ENCODE measurements around the gene SEMA6B.

The SEMA6B gene

GRCh38 chr19:4600893-4601292 lies 41.4 kb upstream of the SEMA6B start:
- Histone ChIP-seq H4K20me1 (ENCODE audit: control insufficient read depth, insufficient read depth, low read depth, low read length) (no peaks in the 10 kb centered on the region), H3K4me2 (ENCODE audit: low read length) (no peak overlapping the region), H3K4me1 (ENCODE audit: control insufficient read depth, low read length) (peaks cover 12% of the 10 kb centered on the region), H3K27ac (ENCODE audit: low read depth, low read length) (no peak overlapping the region), H3K27me3 (ENCODE audit: control insufficient read depth, low read length) (no peaks in the 10 kb centered on the region; the same call in 1 of the 2 replicates), H3K9me2 (replicated peaks; ENCODE audit: control insufficient read depth, low read length) (no peaks in the 10 kb centered on the region; the same call in 1 of the 2 replicates), H3K79me2 (ENCODE audit: control insufficient read depth, low read length) (no peaks in the 10 kb centered on the region), H3K9me3 (ENCODE audit: control insufficient read depth, insufficient read depth, low read length) (no peaks in the 10 kb centered on the region), H3K36me3 (ENCODE audit: control insufficient read depth, low read length) (no peaks in the 10 kb centered on the region), H3F3A (ENCODE audit: control insufficient read depth, insufficient read depth) (no peaks in the 10 kb centered on the region), H3K4me3 (ENCODE audit: low read length) (no peak overlapping the region)
- no peak for TF ChIP-seq CTCF (IDR thresholded peaks at IDR 0.05; ENCODE audit: low read depth, low read length, poor library complexity, severe bottlenecking)
- no peak for TF ChIP-seq EZH2phosphoT487 (IDR thresholded peaks at IDR 0.05; ENCODE audit: borderline replicate concordance, low read length)

- Histone ChIP-seq H3K4me3 (ENCODE audit: low read length) (no peak overlapping the region), H3K9me3 (ENCODE audit: control insufficient read depth, insufficient read depth, low read length) (no peaks in the 10 kb centered on the region), H3K9me2 (replicated peaks; ENCODE audit: control insufficient read depth, low read length) (no peaks in the 10 kb centered on the region; the same call in 1 of the 2 replicates), H3K27ac (ENCODE audit: low read depth, low read length) (no peak overlapping the region), H3K36me3 (ENCODE audit: control insufficient read depth, low read length) (no peaks in the 10 kb centered on the region), H4K20me1 (ENCODE audit: control insufficient read depth, insufficient read depth, low read depth, low read length) (no peaks in the 10 kb centered on the region), H3F3A (ENCODE audit: control insufficient read depth, insufficient read depth) (no peaks in the 10 kb centered on the region), H3K4me1 (ENCODE audit: control insufficient read depth, low read length) (peaks cover 12% of the 10 kb centered on the region), H3K4me2 (ENCODE audit: low read length) (no peak overlapping the region), H3K79me2 (ENCODE audit: control insufficient read depth, low read length) (no peaks in the 10 kb centered on the region), H3K27me3 (ENCODE audit: control insufficient read depth, low read length) (no peaks in the 10 kb centered on the region; the same call in 1 of the 2 replicates)
- TF ChIP-seq EZH2phosphoT487 (IDR thresholded peaks at IDR 0.05; ENCODE audit: borderline replicate concordance, low read length), result no peak
- TF ChIP-seq CTCF (IDR thresholded peaks at IDR 0.05; ENCODE audit: low read depth, low read length, poor library complexity, severe bottlenecking), result no peak
These were observed 40.6 kb upstream of the SEMA6B start for GRCh38 chr19:4600082-4600481.

GRCh38 chr19:4598712-4599111 lies 39.2 kb upstream of the SEMA6B start:
- Histone ChIP-seq H3K4me1 (ENCODE audit: control insufficient read depth, low read length) (peaks cover 12% of the 10 kb centered on the region), H3K27ac (ENCODE audit: low read depth, low read length) (no peak overlapping the region), H3K9me2 (replicated peaks; ENCODE audit: control insufficient read depth, low read length) (no peaks in the 10 kb centered on the region; the same call in 1 of the 2 replicates), H3K4me3 (ENCODE audit: low read length) (no peak overlapping the region; the same call in 1 of the 2 replicates), H3K9me3 (ENCODE audit: control insufficient read depth, insufficient read depth, low read length) (no peaks in the 10 kb centered on the region), H3K79me2 (ENCODE audit: control insufficient read depth, low read length) (no peaks in the 10 kb centered on the region), H3K27me3 (ENCODE audit: control insufficient read depth, low read length) (no peaks in the 10 kb centered on the region; the same call in 1 of the 2 replicates), H3F3A (ENCODE audit: control insufficient read depth, insufficient read depth) (no peaks in the 10 kb centered on the region), H3K36me3 (ENCODE audit: control insufficient read depth, low read length) (no peaks in the 10 kb centered on the region), H4K20me1 (ENCODE audit: control insufficient read depth, insufficient read depth, low read depth, low read length) (no peaks in the 10 kb centered on the region), H3K4me2 (ENCODE audit: low read length) (peak overlapping the region; percentile 72)
- TF ChIP-seq EZH2phosphoT487 (IDR thresholded peaks at IDR 0.05; ENCODE audit: borderline replicate concordance, low read length), result no peak
- no peak for TF ChIP-seq CTCF (IDR thresholded peaks at IDR 0.05; ENCODE audit: low read depth, low read length, poor library complexity, severe bottlenecking)

Data from DOHH2 (cell line).